ENCODE data around the gene SCAMP5. TPM values are rescaled to one million over a fixed set of nuclear protein-coding genes. Genes with fewer than 3 reads are reported as not detected.

Gene SCAMP5
- total RNA-seq, 2 experiments from 2014 or later, result 0.65 to 1.1 TPM

DNA sequence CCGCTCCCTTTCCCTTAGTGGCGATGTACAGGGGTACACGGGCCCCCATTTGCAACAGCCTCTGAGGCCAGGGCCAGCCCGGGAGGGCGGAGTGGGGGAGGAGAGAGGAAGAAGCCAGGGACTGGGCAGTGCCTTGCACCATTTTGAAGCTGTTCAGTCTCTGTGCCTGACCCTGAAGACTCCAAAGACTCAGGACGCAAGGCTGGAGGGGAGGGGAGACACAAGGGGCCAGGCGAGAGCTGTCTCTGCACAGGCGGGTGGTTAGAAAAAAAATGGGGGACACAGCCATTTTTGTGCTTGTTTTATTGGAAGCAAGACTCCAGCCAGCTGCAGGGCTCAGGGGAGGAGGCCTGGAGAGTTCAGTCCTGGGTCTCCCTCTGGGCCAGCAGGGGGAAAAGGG, 40.3 kb upstream of the SCAMP5 start:
- Mint-ChIP-seq H3K4me3 (peak overlapping the region; percentile 69), H3K27ac (no peak overlapping the region), H3K27me3 (peaks cover 25% of the 10 kb centered on the region), H3K36me3 (ENCODE audit: low read depth) (no peaks in the 10 kb centered on the region), H3K4me1 (ENCODE audit: low read depth) (peaks cover 40% of the 10 kb centered on the region), H3K9me3 (no peaks in the 10 kb centered on the region)
- no peak for ATAC-seq
- TF ChIP-seq, protein P1, sequence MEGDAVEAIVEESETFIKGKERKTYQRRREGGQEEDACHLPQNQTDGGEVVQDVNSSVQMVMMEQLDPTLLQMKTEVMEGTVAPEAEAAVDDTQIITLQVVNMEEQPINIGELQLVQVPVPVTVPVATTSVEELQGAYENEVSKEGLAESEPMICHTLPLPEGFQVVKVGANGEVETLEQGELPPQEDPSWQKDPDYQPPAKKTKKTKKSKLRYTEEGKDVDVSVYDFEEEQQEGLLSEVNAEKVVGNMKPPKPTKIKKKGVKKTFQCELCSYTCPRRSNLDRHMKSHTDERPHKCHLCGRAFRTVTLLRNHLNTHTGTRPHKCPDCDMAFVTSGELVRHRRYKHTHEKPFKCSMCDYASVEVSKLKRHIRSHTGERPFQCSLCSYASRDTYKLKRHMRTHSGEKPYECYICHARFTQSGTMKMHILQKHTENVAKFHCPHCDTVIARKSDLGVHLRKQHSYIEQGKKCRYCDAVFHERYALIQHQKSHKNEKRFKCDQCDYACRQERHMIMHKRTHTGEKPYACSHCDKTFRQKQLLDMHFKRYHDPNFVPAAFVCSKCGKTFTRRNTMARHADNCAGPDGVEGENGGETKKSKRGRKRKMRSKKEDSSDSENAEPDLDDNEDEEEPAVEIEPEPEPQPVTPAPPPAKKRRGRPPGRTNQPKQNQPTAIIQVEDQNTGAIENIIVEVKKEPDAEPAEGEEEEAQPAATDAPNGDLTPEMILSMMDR (IDR thresholded peaks at IDR 0.05), result no peak
- intact Hi-C loops (cut with micrococcal nuclease), result no loop called here
- no peak for DNase-seq
- ChIA-PET POLR2A (interaction anchor here (1.0 to 2.5 kb wide), 6 partner anchors 12 to 68 kb away, joined by 3 to 5 read pairs (median 4); partner anchors contain the start of genes PPCDC and SCAMP5), CTCF (interaction anchor here (0.7 to 2.4 kb wide), 7 partner anchors 23 to 565 kb away, joined by 3 to 15 read pairs (median 3); no protein-coding TSS in a partner anchor)

DNA sequence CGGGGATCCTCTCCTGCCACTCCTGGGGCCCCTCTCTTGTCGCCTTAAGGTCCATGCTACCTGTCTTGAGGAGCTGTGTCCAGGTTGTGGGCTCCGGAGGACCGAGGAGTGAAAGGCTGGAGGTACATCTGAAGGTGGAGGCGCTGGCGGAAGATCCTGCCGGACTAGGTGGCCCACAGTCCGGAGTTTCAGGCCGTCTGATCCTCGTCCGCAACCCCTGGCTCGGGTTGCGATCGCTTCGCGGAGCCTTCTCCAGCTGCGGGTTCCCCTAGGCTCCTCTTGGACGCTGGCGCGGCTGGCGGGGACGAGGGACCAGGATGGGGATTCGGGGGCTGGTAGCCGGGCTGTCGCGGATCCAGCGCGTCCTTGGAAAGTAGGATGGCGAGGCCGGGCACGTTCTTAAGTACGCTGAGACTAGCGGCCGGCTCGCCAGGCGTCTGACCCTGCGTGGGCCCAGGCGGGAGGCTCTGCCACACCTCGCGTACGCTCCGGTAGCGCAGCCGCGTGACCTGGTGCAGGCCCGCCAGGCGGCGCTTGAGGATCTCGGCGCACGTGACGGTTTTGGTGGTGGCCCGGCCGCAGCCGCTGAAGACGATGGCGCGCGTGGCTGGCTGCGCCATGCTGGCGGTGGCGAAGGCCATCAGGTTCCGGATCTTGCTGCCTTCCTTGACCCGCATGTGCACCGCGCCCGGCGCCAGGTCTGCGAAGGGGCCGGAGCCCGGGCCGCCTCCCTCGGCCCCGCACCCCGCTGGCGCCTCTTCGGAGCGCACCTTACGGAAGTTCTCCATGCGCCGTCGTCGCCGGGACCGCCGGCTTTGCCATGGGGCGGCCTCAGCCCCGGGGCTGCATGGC, 39.3 kb upstream of the SCAMP5 start:
- POLR2A ChIA-PET, result interaction anchor here (0.6 to 2.5 kb wide), 8 partner anchors 13 to 176 kb away, joined by 3 to 5 read pairs (median 4); partner anchors contain the start of genes PPCDC and SCAMP5
- peak; percentile 74 for DNase-seq
- Mint-ChIP-seq H3K36me3 (ENCODE audit: low read depth) (no peaks in the 10 kb centered on the region), H3K4me3 (peak overlapping the region; percentile 69), H3K27me3 (peaks cover 29% of the 10 kb centered on the region), H3K27ac (no peak overlapping the region), H3K4me1 (ENCODE audit: low read depth) (peaks cover 47% of the 10 kb centered on the region), H3K9me3 (no peaks in the 10 kb centered on the region)
- peak; percentile 37 for ATAC-seq
- intact Hi-C loops (cut with micrococcal nuclease), result no loop called here
- TF ChIP-seq, protein P1 (IDR thresholded peaks at IDR 0.05), result peak; percentile 51
- CTCF ChIA-PET, result interaction anchor here (0.9 to 2.4 kb wide), 11 partner anchors 13 to 324 kb away, joined by 3 to 15 read pairs (median 5); partner anchors contain the start of genes COX5A and ULK3

DNA sequence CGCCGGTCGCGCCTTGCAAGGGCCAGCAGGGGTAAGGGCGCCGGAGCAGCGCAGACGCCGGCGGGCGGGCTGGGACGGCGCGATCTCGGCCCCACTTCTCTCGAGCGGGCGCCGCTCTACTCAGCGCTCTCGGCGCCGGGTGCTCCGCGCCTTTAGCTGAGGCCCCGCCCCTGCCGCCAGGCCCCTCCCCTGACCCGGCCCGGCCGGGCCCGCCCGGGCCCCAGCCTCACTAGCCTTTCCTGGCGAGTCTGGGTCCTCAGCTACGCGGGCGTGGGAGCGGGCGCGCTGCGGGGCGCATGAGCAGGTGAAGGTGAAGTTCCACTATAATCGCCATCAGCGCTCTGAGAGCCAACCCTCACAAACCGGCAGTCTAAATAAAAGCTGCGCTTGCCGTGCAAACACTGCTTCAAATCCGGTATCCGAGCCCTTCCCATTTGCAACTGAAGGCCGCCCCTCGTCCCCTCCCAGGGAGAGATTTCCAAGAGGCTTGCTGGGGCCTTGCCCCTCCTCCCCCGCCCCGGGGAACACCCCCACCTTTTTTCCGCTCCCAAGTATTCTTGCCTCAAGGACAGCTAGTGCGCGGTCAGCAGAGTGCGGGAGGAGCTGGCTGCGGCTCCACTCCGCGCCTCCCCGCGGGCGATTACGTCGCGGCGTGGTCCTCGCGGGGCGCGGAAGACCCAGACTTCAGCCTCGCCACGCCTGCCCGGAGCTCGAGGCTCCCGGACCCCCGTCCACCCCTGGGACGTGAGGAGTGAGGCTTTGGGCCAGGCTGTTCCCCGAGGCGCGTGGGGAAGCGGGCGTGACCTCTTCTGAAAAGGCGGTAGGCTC, 38.5 kb upstream of the SCAMP5 start, which contains the start of gene RPP25:
Gene RPP25, minus strand, starts transcription at position 125 of the 828 bp plus-strand sequence. CDS start 189 bp downstream, outside the sequence.
- intact Hi-C loops (cut with micrococcal nuclease), result no loop called here
- ChIA-PET CTCF (interaction anchor here (0.8 to 2.0 kb wide), 13 partner anchors 14 to 411 kb away, joined by 3 to 7 read pairs (median 4); partner anchors contain the start of genes COX5A, SCAMP5 and ULK3), POLR2A (interaction anchor here (0.8 to 2.5 kb wide), 10 partner anchors 14 to 177 kb away, joined by 3 to 5 read pairs (median 3); partner anchors contain the start of genes COX5A, PPCDC and SCAMP5)
- Mint-ChIP-seq H3K27ac (no peak within 1 kb of the TSS), H3K4me1 (ENCODE audit: low read depth) (peaks cover 54% of the 10 kb centered on the region), H3K36me3 (ENCODE audit: low read depth) (no peaks in the 10 kb centered on the region), H3K4me3 (peak within 1 kb of the TSS; percentile 69), H3K27me3 (peaks cover 33% of the 10 kb centered on the region), H3K9me3 (no peaks in the 10 kb centered on the region)
- TF ChIP-seq, protein P1 (IDR thresholded peaks at IDR 0.05), result no peak
- ATAC-seq, result peak; percentile 86
- peak; percentile 74 for DNase-seq

DNA sequence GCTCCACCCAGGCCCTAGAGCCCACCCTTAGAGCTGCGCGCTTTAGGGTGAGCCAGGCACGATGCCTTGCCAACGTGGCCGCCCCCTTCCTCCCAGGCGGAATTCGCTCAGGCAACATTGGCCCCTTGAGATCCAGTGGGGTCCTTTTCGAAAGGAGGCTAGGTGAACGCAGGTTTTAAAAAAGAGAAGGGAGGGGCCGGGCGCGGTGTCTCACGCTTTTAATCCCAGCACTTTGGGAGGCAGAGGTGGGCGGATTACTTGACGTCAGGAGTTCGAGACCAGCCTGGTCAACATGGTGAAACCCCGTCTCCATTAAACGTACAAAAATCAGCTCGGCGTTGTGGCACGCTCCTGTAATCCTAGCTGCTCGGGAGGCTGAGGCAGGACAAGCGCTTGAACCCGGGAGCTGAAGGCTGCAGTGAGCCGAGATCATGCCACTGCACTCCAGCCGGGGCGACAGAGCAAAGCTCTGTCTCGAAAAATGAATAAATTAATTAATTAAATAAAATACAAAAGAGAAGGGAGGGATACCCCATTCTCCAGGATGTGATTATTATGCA, 37.8 kb upstream of the SCAMP5 start:
- intact Hi-C loops (cut with micrococcal nuclease), result no loop called here
- Mint-ChIP-seq H3K27me3 (peaks cover 33% of the 10 kb centered on the region), H3K27ac (no peak overlapping the region), H3K9me3 (no peaks in the 10 kb centered on the region), H3K4me1 (ENCODE audit: low read depth) (peaks cover 54% of the 10 kb centered on the region), H3K36me3 (ENCODE audit: low read depth) (no peaks in the 10 kb centered on the region), H3K4me3 (peak overlapping the region; percentile 69)
- POLR2A ChIA-PET, result interaction anchor here (0.8 to 2.5 kb wide), 9 partner anchors 15 to 119 kb away, joined by 3 to 5 read pairs (median 3); partner anchors contain the start of genes COX5A, PPCDC and SCAMP5
- TF ChIP-seq, protein P1 (IDR thresholded peaks at IDR 0.05), result no peak
- ATAC-seq (no peak), DNase-seq (peak; percentile 38)
- CTCF ChIA-PET, result interaction anchor here (0.8 to 2.0 kb wide), 11 partner anchors 19 to 410 kb away, joined by 3 to 7 read pairs (median 3); partner anchors contain the start of genes COX5A, SCAMP5 and ULK3
